Measurements from ENCODE around the gene SLC12A4.

SLC12A4 gene

GRCh38 chr16:67962135-67962534 lies 6.3 kb downstream of the SLC12A4 start:
- DNase-seq: no peak

GRCh38 chr16:67961551-67961957 lies 6.9 kb downstream of the SLC12A4 start:
- no peak for DNase-seq

- DNase-seq: no peak
These were observed 8.7 kb downstream of the SLC12A4 start for GRCh38 chr16:67959536-67960329.

GRCh38 chr16:67957622-67958021 lies 10.8 kb downstream of the SLC12A4 start:
- DNase-seq: no peak

GRCh38 chr16:67954421-67955196 lies 13.8 kb downstream of the SLC12A4 start:
- DNase-seq: no peak

GRCh38 chr16:67953641-67954375 lies 14.6 kb downstream of the SLC12A4 start:
- no peak for DNase-seq

GRCh38 chr16:67951485-67951884 lies 17.0 kb downstream of the SLC12A4 start:
- DNase-seq: no peak

- no peak for DNase-seq
These were observed 18.0 kb downstream of the SLC12A4 start for GRCh38 chr16:67950335-67950843.

- no peak for DNase-seq
These were observed 18.8 kb downstream of the SLC12A4 start for GRCh38 chr16:67949645-67950044.

GRCh38 chr16:67948015-67948414 lies 20.4 kb downstream of the SLC12A4 start:
- DNase-seq: no peak

- DNase-seq: no peak
These were observed 21.4 kb downstream of the SLC12A4 start for GRCh38 chr16:67946966-67947558.

- DNase-seq: no peak
These were observed 22.3 kb downstream of the SLC12A4 start for GRCh38 chr16:67946128-67946569.

GRCh38 chr16:67945392-67945933 lies 23.0 kb downstream of the SLC12A4 start:
- DNase-seq: no peak

- DNase-seq: no peak
These were observed 23.6 kb downstream of the SLC12A4 start for GRCh38 chr16:67944690-67945391.

- no peak for DNase-seq
These were observed 24.6 kb downstream of the SLC12A4 start, which contains the start of gene LCAT for GRCh38 chr16:67943619-67944504. Gene LCAT, minus strand, starts transcription at chr16:67944120. Its CDS starts 19 bp downstream, at chr16:67944101.

GRCh38 chr16:67943256-67943618 lies 25.2 kb downstream of the SLC12A4 start:
- no peak for DNase-seq

GRCh38 chr16:67942510-67943255 lies 25.8 kb downstream of the SLC12A4 start:
- no peak for DNase-seq

GRCh38 chr16:67942200-67942509 lies 26.3 kb downstream of the SLC12A4 start:
- peak; percentile 52 to 58 for DNase-seq

GRCh38 chr16:67941469-67942199 lies 26.8 kb downstream of the SLC12A4 start:
- no peak for DNase-seq

Data from activated CD4-positive, alpha-beta T cell treated with anti-CD3 and anti-CD28 coated beads, Interleukin-2, amount 50 U/mL, for 48 hours (primary cell).